GM13976 (cell line): Measurements from ENCODE around the gene OSBPL10.
A peak's percentile ranks its signal among the peaks of the same experiment; 100 is the strongest.

ENCODE experiments used
- DNase-seq: peaks from one replicate; pipeline ENCODE4 v3.0.0; 2012; ENCODE audit warnings: low spot score
- in situ Hi-C: fragments of 300-500 bp; cut with MboI; formaldehyde crosslinking; loops from one replicate; pipeline ENCODE4 v1.12.0; 2022; ENCODE audit warnings: low sequenced_read_pairs, mixed read lengths, inconsistent platforms; ENCODE audit not compliant: unreplicated experiment
- TF ChIP-seq, protein P1 (sequence below): IDR thresholded peaks from 2 replicates; pipeline ENCODE4 v1.5.1; 2012; ENCODE audit warnings: borderline replicate concordance, mild to moderate bottlenecking; ENCODE audit not compliant: insufficient read depth; ENCODE audit errors: extremely low read depth, missing control alignments, control extremely low read depth

The OSBPL10 gene

DNA sequence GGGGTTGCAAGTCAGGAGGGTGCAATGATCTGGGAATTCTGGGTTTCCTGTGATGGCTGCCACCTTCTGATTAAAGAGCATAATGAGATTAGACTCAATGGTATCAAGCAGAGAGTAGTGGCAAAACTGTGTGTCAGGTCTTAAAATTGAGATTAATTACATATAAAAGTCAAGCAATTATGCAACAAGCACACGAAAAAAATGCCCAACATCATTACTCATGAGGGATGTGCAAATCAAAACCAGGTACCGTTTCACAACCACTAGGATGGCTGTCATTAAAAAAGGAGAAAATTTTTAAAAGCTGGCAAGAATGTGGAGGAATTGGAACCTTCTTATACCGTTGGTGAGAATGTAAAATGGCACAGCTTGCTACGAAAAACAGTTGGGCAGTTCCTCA, 205.0 kb downstream of the OSBPL10 start:
- TF ChIP-seq, protein P1, sequence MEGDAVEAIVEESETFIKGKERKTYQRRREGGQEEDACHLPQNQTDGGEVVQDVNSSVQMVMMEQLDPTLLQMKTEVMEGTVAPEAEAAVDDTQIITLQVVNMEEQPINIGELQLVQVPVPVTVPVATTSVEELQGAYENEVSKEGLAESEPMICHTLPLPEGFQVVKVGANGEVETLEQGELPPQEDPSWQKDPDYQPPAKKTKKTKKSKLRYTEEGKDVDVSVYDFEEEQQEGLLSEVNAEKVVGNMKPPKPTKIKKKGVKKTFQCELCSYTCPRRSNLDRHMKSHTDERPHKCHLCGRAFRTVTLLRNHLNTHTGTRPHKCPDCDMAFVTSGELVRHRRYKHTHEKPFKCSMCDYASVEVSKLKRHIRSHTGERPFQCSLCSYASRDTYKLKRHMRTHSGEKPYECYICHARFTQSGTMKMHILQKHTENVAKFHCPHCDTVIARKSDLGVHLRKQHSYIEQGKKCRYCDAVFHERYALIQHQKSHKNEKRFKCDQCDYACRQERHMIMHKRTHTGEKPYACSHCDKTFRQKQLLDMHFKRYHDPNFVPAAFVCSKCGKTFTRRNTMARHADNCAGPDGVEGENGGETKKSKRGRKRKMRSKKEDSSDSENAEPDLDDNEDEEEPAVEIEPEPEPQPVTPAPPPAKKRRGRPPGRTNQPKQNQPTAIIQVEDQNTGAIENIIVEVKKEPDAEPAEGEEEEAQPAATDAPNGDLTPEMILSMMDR = no peak
- in situ Hi-C loops = no loop called here

GRCh38 chr3:31775383-31775782, 205.7 kb downstream of the OSBPL10 start:
- TF ChIP-seq, protein P1 = no peak
- no peak for DNase-seq
- in situ Hi-C loops = no loop called here

More for the DNA sequence above, 205.0 kb downstream of the OSBPL10 start:
- no peak for DNase-seq

DNA sequence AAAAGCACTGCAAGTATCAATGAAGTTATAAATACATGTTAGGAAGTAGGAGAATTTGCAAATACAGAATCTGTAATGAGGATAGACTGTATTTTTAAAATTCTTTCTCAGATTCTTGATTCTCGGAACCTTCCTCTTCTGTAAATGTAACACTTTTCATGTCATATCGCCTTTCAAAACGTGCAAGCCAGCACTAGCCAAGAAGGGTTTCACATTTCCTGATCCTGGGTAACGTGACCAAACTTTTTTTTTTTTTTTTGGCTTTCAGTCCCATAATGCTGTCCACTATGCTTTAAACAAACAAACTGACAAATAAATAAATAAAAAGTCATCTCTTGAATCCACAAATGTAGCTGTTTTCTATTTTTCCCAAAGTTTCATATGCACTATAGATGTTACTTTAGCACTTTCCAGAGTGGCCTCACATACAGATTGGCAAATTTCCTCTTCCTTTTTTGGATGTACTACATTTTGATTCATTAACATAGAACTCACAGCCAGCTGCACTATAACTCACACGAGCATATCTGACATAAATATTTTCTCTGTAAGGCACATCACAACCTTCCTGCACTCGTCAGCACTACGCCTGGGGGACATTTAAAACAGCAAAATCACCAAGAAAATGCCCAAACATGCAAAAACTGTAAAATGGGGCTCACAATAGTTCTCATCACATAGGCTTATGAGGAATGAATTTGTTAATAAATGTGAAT, 208.1 kb downstream of the OSBPL10 start:
- in situ Hi-C loops = no loop called here
- TF ChIP-seq, protein P1 = no peak
- DNase-seq = no peak

GRCh38 chr3:31772272-31772671, 208.8 kb downstream of the OSBPL10 start:
- TF ChIP-seq, protein P1 = no peak
- in situ Hi-C loops = no loop called here
- DNase-seq = no peak

DNA sequence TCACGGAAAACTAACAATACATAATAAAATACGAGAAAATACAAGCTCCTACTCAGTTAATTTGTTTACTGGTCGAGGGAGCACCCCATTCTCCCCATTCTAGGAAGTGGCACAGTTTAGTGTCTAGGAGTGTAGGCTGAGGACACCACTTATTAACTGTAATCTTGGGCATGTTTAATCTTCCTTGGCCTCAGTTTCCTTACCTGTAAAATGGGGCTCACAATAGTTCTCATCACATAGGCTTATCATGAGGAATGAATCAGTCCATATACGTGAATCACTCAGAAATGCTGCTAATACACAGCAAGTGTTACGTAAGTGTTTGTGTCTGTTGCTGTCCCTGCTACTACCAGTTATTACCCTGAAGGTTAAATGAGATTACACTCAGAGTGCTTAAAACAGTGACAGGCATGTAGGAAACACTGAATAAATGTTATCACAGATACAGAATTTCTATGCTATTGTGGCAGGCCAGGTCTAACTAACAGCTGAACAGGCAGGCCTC, 210.2 kb downstream of the OSBPL10 start:
- DNase-seq = no peak
- in situ Hi-C loops = no loop called here
- TF ChIP-seq, protein P1 = no peak

- in situ Hi-C loops = no loop called here
- no peak for DNase-seq
- TF ChIP-seq, protein P1 = peak; percentile 59
Observed at GRCh38 chr3:31768479-31769125, 212.5 kb downstream of the OSBPL10 start.
